Kidney (tissue), 14 donors: ENCODE measurements around the gene SULF2. TPM values are rescaled to one million over a fixed set of nuclear protein-coding genes. Genes with fewer than 3 reads are reported as not detected.
A peak's percentile ranks its signal among the peaks of the same experiment; 100 is the strongest.

Source experiments
- DNase-seq, 5 donors: peaks; one replicate each; pipeline ENCODE4 v3.0.0-alpha.2; 2013 to 2020
- FAIRE-seq: peaks from 2 replicates; lab custom pipeline; 2012; peaks lifted over from hg19 to GRCh38; lab: Jason Lieb, UNC
- H3K27ac ChIP-seq, 2 donors: one replicate each; pipeline ENCODE4 v1.7.0; 2013; ENCODE audit warnings: low read depth in 2 of 2, low read length in 2 of 2, inconsistent platforms in 1 of 2
- H3K27me3 ChIP-seq: one replicate; pipeline ENCODE4 v1.7.1; 2013; ENCODE audit warnings: low read length, inconsistent platforms; ENCODE audit not compliant: control insufficient read depth, insufficient read depth
- H3K36me3 ChIP-seq, 3 donors: one replicate each; pipeline versions ENCODE4 v1.7.0 to v1.7.1; 2013; ENCODE audit warnings: low read length in 3 of 3, control low read depth in 1 of 3, inconsistent platforms in 1 of 3; ENCODE audit not compliant: insufficient read depth in 3 of 3, control insufficient read depth in 2 of 3
- H3K4me1 ChIP-seq, 3 donors: one replicate each; pipeline versions ENCODE4 v1.7.0 to v1.7.1; 2013; ENCODE audit warnings: low read length in 3 of 3, inconsistent platforms in 1 of 3, low read depth in 1 of 3; ENCODE audit not compliant: control insufficient read depth in 2 of 3, insufficient read depth in 2 of 3
- H3K4me3 ChIP-seq, 3 donors: one replicate each; pipeline versions ENCODE4 v1.7.0 to v1.8.1; 2013; ENCODE audit warnings: low read length in 3 of 3, control low read depth in 1 of 3, inconsistent platforms in 1 of 3
- H3K9ac ChIP-seq, 3 donors: one replicate each; pipeline versions ENCODE4 v1.7.0 to v1.7.1; 2013; ENCODE audit warnings: low read length in 3 of 3, control low read depth in 1 of 3, inconsistent platforms in 1 of 3
- H3K9me3 ChIP-seq, 3 donors: one replicate each; pipeline versions ENCODE4 v1.7.0 to v1.7.1; 2013; ENCODE audit warnings: low read length in 3 of 3, control low read depth in 1 of 3, inconsistent platforms in 1 of 3; ENCODE audit not compliant: control insufficient read depth in 2 of 3, insufficient read depth in 1 of 3
- intact Hi-C: fragments of 100-400 bp; cut with DNase I; formaldehyde crosslinking; loops from one replicate; pipeline ENCODE4 v1.11.1; 2022
- polyA plus RNA-seq: library from polyadenylated mRNA; stranded (reverse); fragments of 350-450 nt; fragmentation: Illumina TruSeq; extraction: RNeasy Lipid Tissue Mini Kit (QIAGEN cat#74804); gene quantifications from one replicate; pipeline ENCODE4 v1.2.3, GENCODE V29; 2014; ENCODE audit warnings: low read depth, low replicate concordance; ENCODE audit not compliant: insufficient read depth
- total RNA-seq: library from RNA; stranded (reverse); fragmentation: NEBNext Ultra II Directional; extraction: Animal tissue kit (Norgen Biotek cat#: 25700); gene quantifications from one replicate; pipeline ENCODE4 v1.2.1, GENCODE V29; 2021
- TF ChIP-seq, protein P1 (sequence below): IDR thresholded peaks from 3 replicates; pipeline ENCODE4 v1.5.1; 2012; ENCODE audit warnings: mild to moderate bottlenecking, moderate library complexity, borderline replicate concordance; ENCODE audit not compliant: insufficient read depth; ENCODE audit errors: extremely low read depth
- donor health status: control.
- donor health status: control.
- donor health status: control.
- donor health status: control.
- donor health status: control.
- donor health status: DM: yes; HTN: yes; CAD: no.
- donor health status: Normal renal cell carcinoma (clear cell type).

The SULF2 gene
- total and polyA plus RNA-seq, 2 donors from 2014 or later: 85.1 to 257 TPM

DNA sequence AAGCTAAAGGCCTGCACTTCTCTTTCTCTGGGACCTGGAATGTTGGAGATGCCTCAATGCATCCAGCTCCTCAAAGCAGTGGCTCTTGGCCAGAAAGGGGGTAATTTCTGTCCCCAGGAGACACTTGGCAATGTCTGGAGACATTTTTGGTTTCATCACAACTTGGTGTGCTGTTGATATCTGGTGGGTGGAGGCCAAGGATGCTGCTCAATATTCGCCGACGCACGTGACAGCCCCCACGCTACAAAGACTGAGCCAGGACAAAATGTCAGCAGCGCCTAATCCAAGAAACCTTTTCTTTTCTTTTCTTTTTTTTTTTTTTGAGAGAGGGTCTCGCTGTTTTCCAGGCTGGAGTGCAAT is 79.8 kb downstream of the SULF2 start:
- Histone ChIP-seq H3K9ac (no peak overlapping the region), H3K27ac (no peak overlapping the region), H3K4me3 (no peak overlapping the region), H3K36me3 (peaks cover 0 to 6% (median 0%) of the 10 kb centered on the region in 3 donors), H3K9me3 (no peaks in the 10 kb centered on the region), H3K27me3 (no peaks in the 10 kb centered on the region), H3K4me1 (no peaks in the 10 kb centered on the region)
- TF ChIP-seq, protein P1, sequence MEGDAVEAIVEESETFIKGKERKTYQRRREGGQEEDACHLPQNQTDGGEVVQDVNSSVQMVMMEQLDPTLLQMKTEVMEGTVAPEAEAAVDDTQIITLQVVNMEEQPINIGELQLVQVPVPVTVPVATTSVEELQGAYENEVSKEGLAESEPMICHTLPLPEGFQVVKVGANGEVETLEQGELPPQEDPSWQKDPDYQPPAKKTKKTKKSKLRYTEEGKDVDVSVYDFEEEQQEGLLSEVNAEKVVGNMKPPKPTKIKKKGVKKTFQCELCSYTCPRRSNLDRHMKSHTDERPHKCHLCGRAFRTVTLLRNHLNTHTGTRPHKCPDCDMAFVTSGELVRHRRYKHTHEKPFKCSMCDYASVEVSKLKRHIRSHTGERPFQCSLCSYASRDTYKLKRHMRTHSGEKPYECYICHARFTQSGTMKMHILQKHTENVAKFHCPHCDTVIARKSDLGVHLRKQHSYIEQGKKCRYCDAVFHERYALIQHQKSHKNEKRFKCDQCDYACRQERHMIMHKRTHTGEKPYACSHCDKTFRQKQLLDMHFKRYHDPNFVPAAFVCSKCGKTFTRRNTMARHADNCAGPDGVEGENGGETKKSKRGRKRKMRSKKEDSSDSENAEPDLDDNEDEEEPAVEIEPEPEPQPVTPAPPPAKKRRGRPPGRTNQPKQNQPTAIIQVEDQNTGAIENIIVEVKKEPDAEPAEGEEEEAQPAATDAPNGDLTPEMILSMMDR: no peak
- intact Hi-C loops: no loop called here
- DNase-seq (peak in 1 of 5 donors; percentile 12), FAIRE-seq (no peak)

DNA sequence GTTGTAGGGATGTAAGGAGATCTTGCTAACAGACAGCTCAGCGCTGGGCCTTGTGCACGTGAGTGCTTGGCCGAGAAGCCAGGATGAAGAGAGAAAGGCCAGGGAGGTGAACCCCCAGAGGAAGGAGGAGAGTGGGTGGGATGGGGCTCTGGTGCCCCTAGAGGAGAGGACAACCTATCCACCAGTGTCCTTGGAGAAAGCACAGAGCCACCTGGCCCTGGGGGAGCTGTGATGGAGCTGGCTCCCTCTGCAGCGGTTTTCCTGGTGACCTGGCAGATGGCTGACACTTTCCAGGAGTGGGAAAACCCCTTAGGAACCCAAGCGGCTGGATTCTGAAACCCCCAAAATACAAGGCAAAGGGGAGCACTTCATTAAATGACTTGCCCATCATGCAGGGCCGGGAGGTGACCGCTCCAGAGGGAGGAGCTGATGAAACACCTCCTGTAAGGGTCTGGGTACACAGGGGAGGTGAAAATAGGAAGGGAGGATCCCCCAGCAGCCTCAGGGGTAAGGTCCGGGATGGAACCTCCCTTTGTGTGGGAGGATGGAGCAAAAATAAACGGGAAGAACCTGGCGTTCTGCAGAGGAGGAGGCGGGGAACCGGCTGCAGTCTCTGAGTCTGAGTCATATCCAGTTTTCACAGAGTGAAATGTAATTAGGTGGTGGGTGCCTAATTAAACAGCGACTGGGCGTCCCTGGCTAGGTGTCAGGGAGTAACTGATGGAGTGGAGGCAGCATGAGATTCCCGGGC is 80.4 kb downstream of the SULF2 start:
- intact Hi-C loops: no loop called here
- TF ChIP-seq, protein P1: no peak
- DNase-seq (peak in 1 of 5 donors; percentile 48), FAIRE-seq (no peak)
- Histone ChIP-seq H3K9me3 (no peaks in the 10 kb centered on the region), H3K27me3 (no peaks in the 10 kb centered on the region), H3K27ac (no peak overlapping the region), H3K4me1 (no peaks in the 10 kb centered on the region), H3K9ac (no peak overlapping the region), H3K36me3 (peaks cover 0 to 6% (median 0%) of the 10 kb centered on the region in 3 donors), H3K4me3 (no peak overlapping the region)

DNA sequence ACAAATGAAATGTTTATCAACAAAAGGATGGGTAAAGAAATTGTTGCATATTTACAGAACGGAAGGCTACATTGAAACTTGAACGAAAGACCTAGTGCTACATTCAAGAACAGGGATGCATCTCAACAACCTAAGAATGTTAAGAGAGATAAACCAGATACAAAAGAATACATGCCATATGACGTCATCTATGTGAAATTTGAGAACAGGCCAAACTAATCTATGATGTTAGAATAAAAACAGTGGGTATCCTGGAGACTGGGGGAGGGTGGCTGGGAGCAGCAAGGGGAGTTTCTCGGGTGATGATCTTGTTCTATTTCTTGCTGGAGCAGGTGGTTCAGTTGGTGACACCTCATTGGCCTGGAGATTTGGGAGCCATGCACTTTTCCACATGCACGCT is 81.5 kb downstream of the SULF2 start:
- peaks cover 0 to 6% (median 3%) of the 10 kb centered on the region in 3 donors for H3K36me3 ChIP-seq
- no peak overlapping the region for H3K9ac ChIP-seq
- TF ChIP-seq, protein P1: no peak
- no peaks in the 10 kb centered on the region for H3K9me3 ChIP-seq
- no peak overlapping the region for H3K27ac ChIP-seq
- intact Hi-C loops: no loop called here
- no peak overlapping the region for H3K4me3 ChIP-seq
- H3K4me1 ChIP-seq: no peaks in the 10 kb centered on the region
- FAIRE-seq (no peak), DNase-seq (peak in 1 of 5 donors; percentile 5)
- no peaks in the 10 kb centered on the region for H3K27me3 ChIP-seq
